Measurements from ENCODE around the gene EPPIN. TPM values are rescaled to one million over a fixed set of nuclear protein-coding genes. Genes with fewer than 3 reads are reported as not detected.

The EPPIN gene
- total RNA-seq, 1 experiment from 2014 or later: not detected

GRCh38 chr20:45496166-45496565, 51.0 kb downstream of the EPPIN start:
- no peak for DNase-seq (ENCODE audit: unreplicated experiment)
- no peak overlapping the region for H3K27ac Mint-ChIP-seq (ENCODE audit: low read depth, unreplicated experiment)
- no peak for TF ChIP-seq CTCF (IDR thresholded peaks at IDR 0.05; ENCODE audit: unreplicated experiment)
- ChIA-PET POLR2A (no interaction called here), CTCF (interaction anchor here (0.7 to 1.4 kb wide), 3 partner anchors 120 to 275 kb away, joined by 3 to 6 read pairs (median 5); no protein-coding TSS in a partner anchor)
- no peaks in the 10 kb centered on the region for H3K9me3 Mint-ChIP-seq (ENCODE audit: unreplicated experiment)
- no peak overlapping the region for H3K4me3 Mint-ChIP-seq (ENCODE audit: unreplicated experiment)
- peaks cover 40% of the 10 kb centered on the region for H3K27me3 Mint-ChIP-seq (ENCODE audit: insufficient read depth, unreplicated experiment)
- BruUV-seq (replicated peaks): no TSS peak
- H3K4me1 Mint-ChIP-seq (ENCODE audit: insufficient read depth, unreplicated experiment): peaks cover 6% of the 10 kb centered on the region
- no peaks in the 10 kb centered on the region for H3K36me3 Mint-ChIP-seq (ENCODE audit: insufficient read depth, unreplicated experiment)
- intact Hi-C loops (cut with micrococcal nuclease): no loop called here

- ChIA-PET POLR2A (no interaction called here), CTCF (interaction anchor here (0.6 to 0.9 kb wide), 3 partner anchors 23 to 178 kb away, joined by 3 read pairs; no protein-coding TSS in a partner anchor)
- no peaks in the 10 kb centered on the region for H3K36me3 Mint-ChIP-seq (ENCODE audit: insufficient read depth, unreplicated experiment)
- H3K27me3 Mint-ChIP-seq (ENCODE audit: insufficient read depth, unreplicated experiment): peaks cover 33% of the 10 kb centered on the region
- H3K27ac Mint-ChIP-seq (ENCODE audit: low read depth, unreplicated experiment): no peak overlapping the region
- no peak overlapping the region for H3K4me3 Mint-ChIP-seq (ENCODE audit: unreplicated experiment)
- DNase-seq (ENCODE audit: unreplicated experiment): no peak
- intact Hi-C loops (cut with micrococcal nuclease): no loop called here
- H3K4me1 Mint-ChIP-seq (ENCODE audit: insufficient read depth, unreplicated experiment): peaks cover 6% of the 10 kb centered on the region
- no peak for TF ChIP-seq CTCF (IDR thresholded peaks at IDR 0.05; ENCODE audit: unreplicated experiment)
- no peaks in the 10 kb centered on the region for H3K9me3 Mint-ChIP-seq (ENCODE audit: unreplicated experiment)
- no TSS peak for BruUV-seq (replicated peaks)
Observed at GRCh38 chr20:45495501-45495941, 51.7 kb downstream of the EPPIN start.

Other genes with a start within 250 kb of the EPPIN start
- gene RBPJL, start 240.6 kb downstream of the EPPIN start, total RNA-seq (2022): not detected in 2 replicates
- 0.20 TPM in 1 of 2 replicates, not detected in the other for gene MATN4, start 239.1 kb downstream of the EPPIN start, total RNA-seq (2022)
- gene SDC4, start 199.0 kb downstream of the EPPIN start, total RNA-seq (2022): 180 and 209 TPM in 2 replicates
- 19.1 and 28.2 TPM in 2 replicates for gene SYS1, start 184.2 kb downstream of the EPPIN start, total RNA-seq (2022)
- not detected in 2 replicates for gene TP53TG5, start 169.1 kb downstream of the EPPIN start, total RNA-seq (2022)
- 9.1 and 13.0 TPM in 2 replicates for gene DBNDD2, start 139.1 kb downstream of the EPPIN start, total RNA-seq (2022)
- 79.4 and 84.3 TPM in 2 replicates for gene PIGT, start 131.3 kb downstream of the EPPIN start, total RNA-seq (2022)
- gene WFDC2, start 77.6 kb downstream of the EPPIN start, total RNA-seq (2022): not detected in 2 replicates
- not detected in 2 replicates for gene SPINT3, start 31.8 kb downstream of the EPPIN start, total RNA-seq (2022)
- not detected in 2 replicates for gene WFDC6, start 7.9 kb downstream of the EPPIN start, total RNA-seq (2022)
- not detected in 2 replicates for gene WFDC8, start 31.9 kb upstream of the EPPIN start, total RNA-seq (2022)
- not detected in 2 replicates for gene WFDC10A, start 82.3 kb upstream of the EPPIN start, total RNA-seq (2022)
- gene WFDC9, start 83.9 kb upstream of the EPPIN start, total RNA-seq (2022): not detected in 2 replicates
- not detected in 2 replicates for gene WFDC11, start 122.8 kb upstream of the EPPIN start, total RNA-seq (2022)
- not detected in 2 replicates for gene WFDC13, start 154.6 kb upstream of the EPPIN start, total RNA-seq (2022)
- gene WFDC10B, start 157.6 kb upstream of the EPPIN start, total RNA-seq (2022): not detected in 2 replicates
- not detected in 2 replicates for gene SPINT4, start 174.9 kb upstream of the EPPIN start, total RNA-seq (2022)
- 0.91 TPM in 1 of 2 replicates, not detected in the other for gene WFDC3, start 244.5 kb upstream of the EPPIN start, total RNA-seq (2022)
- 41.6 and 51.6 TPM in 2 replicates for gene DNTTIP1, start 244.6 kb upstream of the EPPIN start, total RNA-seq (2022)

All from MCF 10A (cell line).